Measurements from ENCODE around the gene ADIPOR2. TPM values are rescaled to one million over a fixed set of nuclear protein-coding genes. Genes with fewer than 3 reads are reported as not detected.

The ADIPOR2 gene
- total and polyA plus RNA-seq, 2 donors (not counting 1 experiment from before 2014, with no cell fraction given) = 9.2 to 35.9 TPM

GRCh38 chr12:1836854-1837421 lies 146.1 kb downstream of the ADIPOR2 start:
- ChIA-PET CTCF (no interaction called here), POLR2A (no interaction called here)
- no peak for ATAC-seq (ENCODE audit: low read depth)
- no peak for DNase-seq
- Mint-ChIP-seq H3K27me3 (peaks cover 19% of the 10 kb centered on the region), H3K4me3 (no peak overlapping the region), H3K27ac (no peak overlapping the region), H3K9me3 (ENCODE audit: insufficient read depth) (no peaks in the 10 kb centered on the region), H3K4me1 (peaks cover 20% of the 10 kb centered on the region)
- H2AFZ ChIP-seq (ENCODE audit: insufficient read depth, low read depth, low read length, poor library complexity, severe bottlenecking) = no peak overlapping the region
- peaks cover 4% of the 10 kb centered on the region in 2 donors for H3K4me1 ChIP-seq (ENCODE audit: control insufficient read depth in 2 of 2, insufficient read depth in 2 of 2, low read length in 2 of 2)
- H3K4me2 ChIP-seq (replicated peaks; ENCODE audit: low read depth, low read length, poor library complexity, severe bottlenecking) = no peak overlapping the region
- H3K79me2 ChIP-seq (ENCODE audit: control insufficient read depth, insufficient read depth, low read length) = no peaks in the 10 kb centered on the region
- intact Hi-C loops (cut with micrococcal nuclease) = no loop called here
- peaks cover 0 to 3% (median 0%) of the 10 kb centered on the region in 4 experiments for H3K27me3 ChIP-seq (replicated peaks in 1 of 4; ENCODE audit: control extremely low read depth in 1 of 4, control insufficient read depth in 3 of 4, insufficient read depth in 4 of 4, low read length in 3 of 4)
- WGBS (ENCODE audit: insufficient coverage) = 86% methylated on average over 20 of the region's 22 CpGs
- no peaks in the 10 kb centered on the region for H4K20me1 ChIP-seq (ENCODE audit: control insufficient read depth, insufficient read depth, low read length, poor library complexity, severe bottlenecking)
- H3K9me3 ChIP-seq (ENCODE audit: control extremely low read depth in 1 of 3, control insufficient read depth in 2 of 3, insufficient read depth in 1 of 3, low read length in 2 of 3) = no peaks in the 10 kb centered on the region
- no peaks in the 10 kb centered on the region for H3K36me3 ChIP-seq (replicated peaks in 1 of 2; ENCODE audit: control extremely low read depth in 1 of 2, control insufficient read depth in 1 of 2, extremely low read depth in 1 of 2, insufficient read depth in 2 of 2, low read length in 1 of 2)
- H3K27ac ChIP-seq (ENCODE audit: low read length in 2 of 2) = no peak overlapping the region
- TF ChIP-seq EZH2 (IDR thresholded peaks at IDR 0.05; ENCODE audit: borderline replicate concordance, insufficient read depth, low read depth, low read length, poor library complexity, severe bottlenecking) (no peak), CTCF (IDR thresholded peaks at IDR 0.05) (no peak)
- no peak overlapping the region for H3K9ac ChIP-seq (ENCODE audit: low read length)
- no peak overlapping the region for H3K4me3 ChIP-seq (ENCODE audit: control extremely low read depth in 1 of 5, extremely low read depth in 1 of 5, insufficient read depth in 1 of 5, low read depth in 2 of 5, low read length in 4 of 5)

- Mint-ChIP-seq H3K27ac (no peak overlapping the region), H3K9me3 (ENCODE audit: insufficient read depth) (no peaks in the 10 kb centered on the region), H3K4me3 (no peak overlapping the region), H3K4me1 (peaks cover 27% of the 10 kb centered on the region), H3K27me3 (peaks cover 12% of the 10 kb centered on the region)
- H3K4me1 ChIP-seq (ENCODE audit: control insufficient read depth in 2 of 2, insufficient read depth in 2 of 2, low read length in 2 of 2) = peaks cover 9 to 11% of the 10 kb centered on the region in 2 donors
- TF ChIP-seq EZH2 (IDR thresholded peaks at IDR 0.05; ENCODE audit: borderline replicate concordance, insufficient read depth, low read depth, low read length, poor library complexity, severe bottlenecking) = no peak
- no peak for ATAC-seq (ENCODE audit: low read depth)
- no peaks in the 10 kb centered on the region for H3K9me3 ChIP-seq (ENCODE audit: control extremely low read depth in 1 of 3, control insufficient read depth in 2 of 3, insufficient read depth in 1 of 3, low read length in 2 of 3)
- H3K27me3 ChIP-seq (replicated peaks in 1 of 4; ENCODE audit: control extremely low read depth in 1 of 4, control insufficient read depth in 3 of 4, insufficient read depth in 4 of 4, low read length in 3 of 4) = peaks cover 0 to 7% (median 0%) of the 10 kb centered on the region in 4 experiments
- no peak overlapping the region for H2AFZ ChIP-seq (ENCODE audit: insufficient read depth, low read depth, low read length, poor library complexity, severe bottlenecking)
- H3K4me3 ChIP-seq (ENCODE audit: control extremely low read depth in 1 of 5, extremely low read depth in 1 of 5, insufficient read depth in 1 of 5, low read depth in 2 of 5, low read length in 4 of 5) = no peak overlapping the region
- H3K9ac ChIP-seq (ENCODE audit: low read length) = no peak overlapping the region
- no peaks in the 10 kb centered on the region for H3K36me3 ChIP-seq (replicated peaks in 1 of 2; ENCODE audit: control extremely low read depth in 1 of 2, control insufficient read depth in 1 of 2, extremely low read depth in 1 of 2, insufficient read depth in 2 of 2, low read length in 1 of 2)
- no peak for DNase-seq
- 90% methylated on average over 8 of the region's 12 CpGs for WGBS (ENCODE audit: insufficient coverage)
- no peaks in the 10 kb centered on the region for H3K79me2 ChIP-seq (ENCODE audit: control insufficient read depth, insufficient read depth, low read length)
- H3K4me2 ChIP-seq (replicated peaks; ENCODE audit: low read depth, low read length, poor library complexity, severe bottlenecking) = no peak overlapping the region
- ChIA-PET CTCF (no interaction called here), POLR2A (no interaction called here)
- intact Hi-C loops (cut with micrococcal nuclease) = no loop called here
- H3K27ac ChIP-seq (ENCODE audit: low read length in 2 of 2) = no peak overlapping the region
- no peaks in the 10 kb centered on the region for H4K20me1 ChIP-seq (ENCODE audit: control insufficient read depth, insufficient read depth, low read length, poor library complexity, severe bottlenecking)
These were observed 146.8 kb downstream of the ADIPOR2 start for GRCh38 chr12:1837541-1838204.

Small RNAs within 50 kb of the gene (small RNA-seq; reads per million reads assigned to genes)
- not detected for gene MIR3649 (ENCODE audit: insufficient read length, low read depth, low replicate concordance)

Other genes with a start within 250 kb of the ADIPOR2 start
- gene FBXL14, start 96.5 kb upstream of the ADIPOR2 start, total RNA-seq = 33.9 and 37.3 TPM in 2 replicates
- gene FBXL14, start 96.5 kb upstream of the ADIPOR2 start, polyA plus RNA-seq = 13.5 and 21.6 TPM in 2 replicates
- gene WNT5B, start 61.8 kb upstream of the ADIPOR2 start, total RNA-seq = 0.57 TPM in 1 of 2 replicates, not detected in the other
- gene WNT5B, start 61.8 kb upstream of the ADIPOR2 start, polyA plus RNA-seq = 0.23 and 0.33 TPM in 2 replicates
- gene LRTM2, start 129.5 kb downstream of the ADIPOR2 start, total RNA-seq = not detected in 2 replicates
- not detected in 2 replicates for gene LRTM2, start 129.5 kb downstream of the ADIPOR2 start, polyA plus RNA-seq
- gene CACNA2D4, start 227.6 kb downstream of the ADIPOR2 start, total RNA-seq = 6.1 and 7.4 TPM in 2 replicates
- gene CACNA2D4, start 227.6 kb downstream of the ADIPOR2 start, polyA plus RNA-seq = 3.9 and 6.0 TPM in 2 replicates

All from B cell (primary cell).